ENCODE data around the gene ZNF764.

Gene ZNF764

DNA sequence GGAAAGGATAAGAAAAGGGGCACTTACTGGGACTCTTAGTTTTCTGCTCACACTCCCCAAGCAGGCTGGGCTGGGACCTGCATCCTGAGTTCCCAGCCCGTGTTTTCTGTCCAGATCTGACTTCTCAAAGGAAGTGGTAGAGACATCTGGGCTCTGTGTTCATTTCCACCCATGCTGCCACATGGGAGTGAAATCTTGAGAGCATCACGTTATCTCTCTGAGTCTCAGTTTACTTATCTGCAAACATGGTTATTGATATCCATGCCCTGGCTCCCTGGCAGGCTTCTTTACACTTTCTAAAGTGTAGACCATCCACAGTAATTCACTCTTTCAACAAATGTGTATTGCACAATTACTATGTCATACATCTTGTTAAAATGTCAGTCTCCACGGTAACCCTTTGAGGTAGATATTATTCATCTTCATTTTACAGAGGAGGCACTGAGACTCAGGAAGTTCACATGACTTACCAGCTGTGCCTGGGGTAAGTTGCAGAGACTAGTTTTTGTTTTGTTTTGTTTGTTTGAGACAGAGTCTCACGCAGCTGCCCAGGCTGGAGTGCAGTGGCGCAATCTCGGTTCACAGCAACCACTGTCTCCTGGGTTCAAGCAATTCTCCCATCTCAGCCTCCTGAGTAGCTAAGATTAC, 9.9 kb upstream of the ZNF764 start:
- TF ChIP-seq CTCF (IDR thresholded peaks at IDR 0.05; ENCODE audit: insufficient read depth, low read length, poor library complexity, severe bottlenecking): no peak
- H3K4me3 ChIP-seq (replicated peaks; ENCODE audit: low read depth, low read length): no peak overlapping the region
- no peaks in the 10 kb centered on the region; the same call in 1 of the 2 replicates for H3K36me3 ChIP-seq (ENCODE audit: control insufficient read depth, insufficient read depth, low read length)
- no peak for DNase-seq (ENCODE audit: extremely low read depth, insufficient read length)
- H3K27me3 ChIP-seq (replicated peaks; ENCODE audit: control insufficient read depth, insufficient read depth, low read length): no peaks in the 10 kb centered on the region

DNA sequence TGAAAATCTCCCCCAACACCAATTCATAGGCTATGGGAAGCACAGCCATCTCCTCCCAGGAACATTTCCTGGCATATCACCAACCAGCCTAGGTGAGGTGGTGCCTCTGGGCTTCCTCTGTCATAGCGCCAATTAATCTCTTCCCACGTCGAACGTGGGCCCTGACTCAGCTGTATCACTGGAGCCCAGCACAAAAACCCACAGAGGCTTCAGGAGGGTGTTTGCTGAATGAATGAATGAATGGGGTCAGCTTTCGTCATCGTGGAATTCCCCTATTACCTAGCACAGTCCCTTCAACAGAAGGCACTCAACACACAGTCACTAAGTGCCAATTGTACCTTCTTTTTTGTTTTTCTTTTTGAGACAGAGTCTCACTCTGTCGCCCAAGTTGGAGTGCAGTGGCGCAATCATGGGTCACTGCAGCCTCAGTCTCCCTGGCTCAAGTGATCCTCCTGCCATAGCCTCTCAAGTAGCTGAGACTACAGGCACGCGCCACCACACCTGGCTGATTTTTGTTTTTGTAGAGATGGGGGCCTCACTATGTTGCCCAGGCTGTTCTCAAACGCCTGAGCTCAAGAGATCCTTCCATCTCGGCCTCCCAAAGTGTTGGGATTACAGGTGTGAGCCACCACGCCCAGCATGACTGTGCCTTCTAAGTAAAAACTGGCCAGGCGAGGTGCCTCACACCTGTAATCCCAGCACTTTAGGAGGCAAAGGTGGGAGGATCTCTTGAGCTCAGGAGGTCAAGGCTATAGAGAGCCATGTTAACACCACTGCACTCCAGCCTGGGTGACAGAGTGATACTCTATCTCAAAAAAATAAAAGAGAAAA, 9.2 kb upstream of the ZNF764 start:
- Histone ChIP-seq H3K36me3 (ENCODE audit: control insufficient read depth, insufficient read depth, low read length) (no peaks in the 10 kb centered on the region; the same call in 1 of the 2 replicates), H3K27me3 (replicated peaks; ENCODE audit: control insufficient read depth, insufficient read depth, low read length) (no peaks in the 10 kb centered on the region), H3K4me3 (replicated peaks; ENCODE audit: low read depth, low read length) (no peak overlapping the region)
- no peak for DNase-seq (ENCODE audit: extremely low read depth, insufficient read length)
- TF ChIP-seq CTCF (IDR thresholded peaks at IDR 0.05; ENCODE audit: insufficient read depth, low read length, poor library complexity, severe bottlenecking): no peak

GRCh38 chr16:30566531-30566930, 8.4 kb upstream of the ZNF764 start:
- H3K4me3 ChIP-seq (replicated peaks; ENCODE audit: low read depth, low read length): no peak overlapping the region
- H3K36me3 ChIP-seq (ENCODE audit: control insufficient read depth, insufficient read depth, low read length): no peaks in the 10 kb centered on the region; the same call in 1 of the 2 replicates
- no peaks in the 10 kb centered on the region for H3K27me3 ChIP-seq (replicated peaks; ENCODE audit: control insufficient read depth, insufficient read depth, low read length)
- no peak for TF ChIP-seq CTCF (IDR thresholded peaks at IDR 0.05; ENCODE audit: insufficient read depth, low read length, poor library complexity, severe bottlenecking)
- DNase-seq (ENCODE audit: extremely low read depth, insufficient read length): no peak

- H3K4me3 ChIP-seq (replicated peaks; ENCODE audit: low read depth, low read length): no peak overlapping the region
- no peaks in the 10 kb centered on the region; the same call in 1 of the 2 replicates for H3K36me3 ChIP-seq (ENCODE audit: control insufficient read depth, insufficient read depth, low read length)
- H3K27me3 ChIP-seq (replicated peaks; ENCODE audit: control insufficient read depth, insufficient read depth, low read length): no peaks in the 10 kb centered on the region
- DNase-seq (ENCODE audit: extremely low read depth, insufficient read length): no peak
- TF ChIP-seq CTCF (IDR thresholded peaks at IDR 0.05; ENCODE audit: insufficient read depth, low read length, poor library complexity, severe bottlenecking): no peak
Observed at GRCh38 chr16:30565984-30566383, 7.8 kb upstream of the ZNF764 start.

DNA sequence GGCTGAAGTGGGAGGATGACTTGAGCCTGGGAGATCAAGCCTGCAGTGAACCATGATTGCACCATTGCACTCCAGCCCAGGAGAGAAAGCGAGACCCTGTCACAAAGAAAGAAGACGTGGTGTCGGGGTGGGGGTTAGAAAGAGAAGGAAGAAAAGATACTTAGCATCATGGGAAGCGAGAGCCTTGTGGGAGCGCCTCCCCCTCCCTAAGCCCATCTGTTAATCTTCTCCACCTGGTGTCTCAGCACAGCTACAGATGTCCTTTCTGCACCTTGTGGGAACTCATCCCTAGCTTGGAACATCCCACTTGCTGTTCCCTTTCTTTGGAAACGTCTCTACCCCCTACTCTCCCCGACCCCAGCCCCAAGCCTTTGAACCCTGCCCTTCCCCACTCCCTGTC, 7.4 kb upstream of the ZNF764 start:
- no peak overlapping the region for H3K4me3 ChIP-seq (replicated peaks; ENCODE audit: low read depth, low read length)
- TF ChIP-seq CTCF (IDR thresholded peaks at IDR 0.05; ENCODE audit: insufficient read depth, low read length, poor library complexity, severe bottlenecking): no peak
- no peaks in the 10 kb centered on the region for H3K27me3 ChIP-seq (replicated peaks; ENCODE audit: control insufficient read depth, insufficient read depth, low read length)
- H3K36me3 ChIP-seq (ENCODE audit: control insufficient read depth, insufficient read depth, low read length): no peaks in the 10 kb centered on the region; the same call in 1 of the 2 replicates
- no peak for DNase-seq (ENCODE audit: extremely low read depth, insufficient read length)
